ENCODE results near the gene AQR.

DNA sequence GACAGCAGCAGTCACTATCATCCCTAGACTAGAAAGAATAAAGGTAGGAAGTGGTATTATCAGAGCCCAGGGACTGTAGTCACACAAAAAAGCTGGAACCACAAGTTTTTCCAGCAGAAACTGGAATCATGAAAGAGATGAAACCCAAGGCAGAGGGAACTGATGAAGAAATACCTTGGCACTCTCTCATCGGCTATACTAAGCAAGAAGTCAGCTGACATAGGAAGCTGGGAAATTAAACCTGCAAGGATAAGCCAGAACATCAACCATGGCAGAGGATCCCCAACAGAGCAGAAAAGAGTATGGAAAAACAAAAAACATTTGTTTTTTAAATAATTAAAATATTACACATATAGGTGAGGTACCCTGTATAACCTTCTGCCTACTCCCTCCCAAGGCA lies 86.5 kb downstream of the AQR start:
- TF ChIP-seq, protein P1, sequence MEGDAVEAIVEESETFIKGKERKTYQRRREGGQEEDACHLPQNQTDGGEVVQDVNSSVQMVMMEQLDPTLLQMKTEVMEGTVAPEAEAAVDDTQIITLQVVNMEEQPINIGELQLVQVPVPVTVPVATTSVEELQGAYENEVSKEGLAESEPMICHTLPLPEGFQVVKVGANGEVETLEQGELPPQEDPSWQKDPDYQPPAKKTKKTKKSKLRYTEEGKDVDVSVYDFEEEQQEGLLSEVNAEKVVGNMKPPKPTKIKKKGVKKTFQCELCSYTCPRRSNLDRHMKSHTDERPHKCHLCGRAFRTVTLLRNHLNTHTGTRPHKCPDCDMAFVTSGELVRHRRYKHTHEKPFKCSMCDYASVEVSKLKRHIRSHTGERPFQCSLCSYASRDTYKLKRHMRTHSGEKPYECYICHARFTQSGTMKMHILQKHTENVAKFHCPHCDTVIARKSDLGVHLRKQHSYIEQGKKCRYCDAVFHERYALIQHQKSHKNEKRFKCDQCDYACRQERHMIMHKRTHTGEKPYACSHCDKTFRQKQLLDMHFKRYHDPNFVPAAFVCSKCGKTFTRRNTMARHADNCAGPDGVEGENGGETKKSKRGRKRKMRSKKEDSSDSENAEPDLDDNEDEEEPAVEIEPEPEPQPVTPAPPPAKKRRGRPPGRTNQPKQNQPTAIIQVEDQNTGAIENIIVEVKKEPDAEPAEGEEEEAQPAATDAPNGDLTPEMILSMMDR (IDR thresholded peaks at IDR 0.05) = no peak
- TF ChIP-seq POLR2A (IDR thresholded peaks at IDR 0.05) = no peak
